Keratinocyte (primary cell): ENCODE results near the gene GHRHR.

Experiments used
- EZH2 ChIP-seq: IDR thresholded peaks from one replicate; pipeline ENCODE4 v1.6.1; 2012; ENCODE audit warnings: inconsistent platforms, mild to moderate bottlenecking, low read length, moderate library complexity
- TF ChIP-seq, protein P1 (sequence below), 3 experiments: IDR thresholded peaks in 1 of 3; conservative IDR thresholded peaks in 1 of 3; optimal IDR thresholded peaks in 1 of 3; 2 replicates in 2 of 3; 3 replicates in 1 of 3; pipeline versions ENCODE3 to v1.5.1; 2011; ENCODE audit warnings: low read length in 3 of 3, mild to moderate bottlenecking in 3 of 3, moderate library complexity in 2 of 3, control low read depth in 1 of 3, inconsistent platforms in 1 of 3; ENCODE audit not compliant: insufficient read depth in 2 of 3; ENCODE audit errors: extremely low read depth in 1 of 3

DNA sequence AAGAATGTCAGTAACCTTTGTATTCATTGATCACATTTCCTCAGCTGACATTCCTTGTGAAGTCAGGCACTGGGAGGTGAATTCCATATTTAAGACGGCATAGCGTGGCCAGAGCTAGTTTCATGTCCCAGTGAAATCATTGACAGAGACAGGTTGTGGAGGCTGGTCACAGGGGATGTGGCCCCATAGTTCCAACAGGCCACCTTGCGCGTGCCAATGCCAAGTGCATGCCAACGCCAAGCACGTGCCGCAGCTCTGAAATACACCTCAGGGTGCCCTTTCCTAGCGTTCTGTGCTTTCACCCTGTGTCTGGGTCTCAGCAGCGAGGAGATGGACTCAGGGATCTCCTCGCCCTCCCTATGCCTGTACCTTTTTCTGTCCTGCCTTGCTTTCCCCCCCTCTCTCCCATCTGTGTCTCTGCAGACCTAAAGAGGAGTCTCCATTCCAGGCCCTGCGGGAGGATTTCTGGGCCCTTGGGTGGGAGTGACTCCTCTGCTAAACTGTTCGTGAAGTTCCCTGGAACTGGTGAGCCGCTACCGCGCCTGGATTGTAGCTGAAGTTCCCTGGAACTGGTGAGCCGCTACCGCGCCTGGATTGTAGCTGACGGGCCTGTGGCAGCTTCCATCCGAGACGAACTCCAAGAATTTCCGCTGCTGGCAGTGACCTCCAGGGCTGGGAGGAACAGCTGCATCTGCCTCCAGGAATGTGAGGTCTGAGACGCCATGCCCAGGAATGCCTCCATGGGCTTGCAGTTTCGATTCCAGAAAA, 32.4 kb upstream of the GHRHR start:
- TF ChIP-seq, protein P1, sequence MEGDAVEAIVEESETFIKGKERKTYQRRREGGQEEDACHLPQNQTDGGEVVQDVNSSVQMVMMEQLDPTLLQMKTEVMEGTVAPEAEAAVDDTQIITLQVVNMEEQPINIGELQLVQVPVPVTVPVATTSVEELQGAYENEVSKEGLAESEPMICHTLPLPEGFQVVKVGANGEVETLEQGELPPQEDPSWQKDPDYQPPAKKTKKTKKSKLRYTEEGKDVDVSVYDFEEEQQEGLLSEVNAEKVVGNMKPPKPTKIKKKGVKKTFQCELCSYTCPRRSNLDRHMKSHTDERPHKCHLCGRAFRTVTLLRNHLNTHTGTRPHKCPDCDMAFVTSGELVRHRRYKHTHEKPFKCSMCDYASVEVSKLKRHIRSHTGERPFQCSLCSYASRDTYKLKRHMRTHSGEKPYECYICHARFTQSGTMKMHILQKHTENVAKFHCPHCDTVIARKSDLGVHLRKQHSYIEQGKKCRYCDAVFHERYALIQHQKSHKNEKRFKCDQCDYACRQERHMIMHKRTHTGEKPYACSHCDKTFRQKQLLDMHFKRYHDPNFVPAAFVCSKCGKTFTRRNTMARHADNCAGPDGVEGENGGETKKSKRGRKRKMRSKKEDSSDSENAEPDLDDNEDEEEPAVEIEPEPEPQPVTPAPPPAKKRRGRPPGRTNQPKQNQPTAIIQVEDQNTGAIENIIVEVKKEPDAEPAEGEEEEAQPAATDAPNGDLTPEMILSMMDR (optimal IDR thresholded peaks at IDR 0.05 in 1 of 3, IDR thresholded peaks at IDR 0.05 in 1 of 3, conservative IDR thresholded peaks at IDR 0.05 in 1 of 3; ENCODE audit: extremely low read depth in 1 of 3, insufficient read depth in 2 of 3, low read length in 3 of 3), result no peak
- TF ChIP-seq EZH2, result no peak
